ENCODE data around the gene USHBP1.

- no peak for TF ChIP-seq CTCF (IDR thresholded peaks at IDR 0.05; ENCODE audit: low read length)
- no peak for TF ChIP-seq EZH2 (IDR thresholded peaks at IDR 0.05; ENCODE audit: borderline replicate concordance, low read length)
Observed at GRCh38 chr19:17200408-17201079, 64.0 kb downstream of the USHBP1 start.

Measured in OCI-LY1 (cell line).